HG03571 (cell line): Measurements from ENCODE around the gene SLC7A1.

Source experiments
- ATAC-seq: cut with Tn5 transposase; IDR thresholded peaks from one replicate; pipeline ENCODE4 v1.9.1; 2021; ENCODE audit not compliant: unreplicated experiment

The SLC7A1 gene

DNA sequence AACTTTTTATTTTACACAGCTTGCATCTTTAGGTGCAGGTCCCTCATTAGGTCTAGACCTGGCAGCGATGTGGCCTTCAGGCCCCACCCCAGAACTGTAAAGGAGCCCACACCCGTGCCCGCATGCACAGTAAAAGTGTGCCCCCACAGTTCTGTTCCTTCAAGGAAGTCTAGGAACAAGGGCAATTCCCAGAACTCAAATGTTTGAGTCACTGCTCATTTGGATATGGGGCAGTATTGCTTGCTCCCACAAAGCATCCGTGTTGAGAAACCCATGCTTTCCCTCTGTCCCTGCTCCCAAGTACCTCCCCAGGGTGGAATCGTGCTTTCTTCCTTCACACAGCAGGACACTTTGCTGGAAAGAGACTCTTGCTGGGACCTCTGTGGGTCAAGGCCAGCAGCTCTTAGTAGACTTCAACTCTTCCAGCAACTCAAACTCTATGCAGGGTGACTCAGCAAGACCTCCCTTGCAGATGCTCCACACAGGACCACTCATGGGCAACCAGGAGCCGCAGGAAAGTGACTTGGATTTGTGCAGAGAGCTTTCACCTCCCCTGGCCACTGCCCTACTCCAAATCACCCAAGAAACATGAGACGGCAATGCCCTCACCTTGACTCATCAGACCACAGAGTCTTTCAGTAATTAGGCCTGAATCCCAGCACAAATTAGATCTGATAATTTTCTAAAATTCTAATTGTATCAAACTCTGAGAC is 12.3 kb downstream of the SLC7A1 start:
- ATAC-seq = no peak

DNA sequence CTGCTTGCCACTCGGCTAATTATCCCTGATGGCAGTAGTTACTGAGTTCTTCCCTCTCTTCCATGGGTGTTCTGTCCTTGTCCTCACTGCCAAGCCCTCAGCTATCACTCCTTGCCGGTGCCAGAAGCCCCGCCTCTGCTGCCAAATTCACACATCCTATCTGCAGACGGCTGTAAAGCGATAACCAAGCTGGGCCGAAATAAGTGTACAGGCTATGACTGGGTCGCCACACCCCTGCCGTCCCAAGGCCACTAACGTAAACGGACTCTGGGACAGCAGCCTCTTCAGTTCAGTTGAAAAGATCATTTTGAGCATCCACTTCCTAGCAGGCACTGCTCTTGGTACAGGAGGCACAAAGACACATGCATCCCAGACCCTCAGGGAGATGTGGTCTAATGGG is 13.3 kb downstream of the SLC7A1 start:
- ATAC-seq = no peak

DNA sequence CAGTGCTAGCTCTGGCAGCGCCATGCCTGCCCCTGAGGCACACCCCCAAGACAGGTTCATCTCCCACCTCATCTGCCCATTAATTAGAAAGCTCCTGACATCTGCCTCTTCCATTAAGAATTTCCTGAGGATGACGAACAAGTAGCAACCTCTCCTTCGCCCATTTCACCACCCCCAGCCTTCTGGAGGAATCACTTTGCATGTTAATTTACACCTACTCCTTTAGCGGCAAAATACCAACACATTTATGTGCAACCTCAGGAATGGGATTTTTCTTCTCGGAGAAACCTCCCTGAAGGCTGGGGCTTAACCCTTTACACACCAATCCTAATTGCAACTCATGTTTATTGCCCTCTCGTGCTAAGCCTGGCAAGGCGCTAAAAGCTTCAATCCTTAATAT is 13.8 kb downstream of the SLC7A1 start:
- ATAC-seq = no peak

DNA sequence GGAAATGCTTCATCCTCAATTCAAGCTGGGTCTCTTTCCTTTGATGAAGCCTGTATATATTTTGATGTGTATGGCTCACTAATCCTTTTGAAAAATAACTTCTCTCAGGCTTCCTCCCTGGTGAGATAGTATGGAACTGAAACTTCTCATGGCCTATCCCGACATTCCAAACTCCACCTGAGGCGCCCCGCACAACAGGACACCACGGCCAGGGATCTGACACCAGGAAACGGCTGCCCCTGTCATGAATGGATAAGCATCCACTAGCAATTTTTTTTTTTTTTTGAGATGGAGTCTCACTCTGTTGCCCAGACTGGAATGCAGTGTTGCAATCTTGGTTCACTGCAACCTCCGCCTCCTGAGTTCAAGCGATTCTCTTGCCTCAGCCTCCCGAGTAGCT is 16.4 kb downstream of the SLC7A1 start:
- no peak for ATAC-seq

DNA sequence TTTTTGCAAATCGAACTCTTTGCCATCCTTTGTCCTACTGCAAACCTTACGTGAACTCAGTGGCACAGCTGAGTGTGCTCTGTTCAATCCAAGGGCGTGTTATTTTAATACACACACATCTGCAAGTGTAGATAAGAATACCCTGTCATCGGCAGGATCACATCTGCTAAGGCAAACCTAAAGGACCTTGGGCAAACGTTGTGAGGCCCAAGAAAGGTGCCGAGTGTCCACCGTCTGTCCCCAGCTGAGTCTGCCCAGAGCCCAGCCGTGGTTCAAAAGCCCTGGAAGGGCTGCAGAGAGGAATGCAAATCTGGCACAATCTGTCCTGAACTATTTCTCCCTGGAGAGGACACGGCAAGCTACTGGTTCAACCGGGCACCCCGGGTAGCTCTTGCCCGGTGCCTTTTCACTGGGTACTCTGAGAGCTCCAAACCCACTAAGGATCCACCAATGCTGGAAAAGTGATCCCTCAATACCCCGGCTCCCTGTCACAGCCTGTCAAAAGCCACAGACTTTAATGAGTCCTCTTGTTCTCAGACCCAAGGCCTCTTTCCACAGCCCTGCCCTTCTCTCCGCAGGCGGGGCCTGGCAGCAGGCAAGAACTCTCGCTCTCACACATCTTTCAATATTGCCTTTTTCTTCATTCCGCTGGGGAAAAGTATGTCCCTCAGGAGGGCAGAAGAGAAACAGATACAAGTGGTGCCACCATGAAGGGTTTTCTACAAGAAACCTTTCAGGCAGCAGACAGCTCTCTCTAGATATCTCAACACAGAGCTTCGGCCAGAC is 17.0 kb downstream of the SLC7A1 start:
- ATAC-seq = no peak

DNA sequence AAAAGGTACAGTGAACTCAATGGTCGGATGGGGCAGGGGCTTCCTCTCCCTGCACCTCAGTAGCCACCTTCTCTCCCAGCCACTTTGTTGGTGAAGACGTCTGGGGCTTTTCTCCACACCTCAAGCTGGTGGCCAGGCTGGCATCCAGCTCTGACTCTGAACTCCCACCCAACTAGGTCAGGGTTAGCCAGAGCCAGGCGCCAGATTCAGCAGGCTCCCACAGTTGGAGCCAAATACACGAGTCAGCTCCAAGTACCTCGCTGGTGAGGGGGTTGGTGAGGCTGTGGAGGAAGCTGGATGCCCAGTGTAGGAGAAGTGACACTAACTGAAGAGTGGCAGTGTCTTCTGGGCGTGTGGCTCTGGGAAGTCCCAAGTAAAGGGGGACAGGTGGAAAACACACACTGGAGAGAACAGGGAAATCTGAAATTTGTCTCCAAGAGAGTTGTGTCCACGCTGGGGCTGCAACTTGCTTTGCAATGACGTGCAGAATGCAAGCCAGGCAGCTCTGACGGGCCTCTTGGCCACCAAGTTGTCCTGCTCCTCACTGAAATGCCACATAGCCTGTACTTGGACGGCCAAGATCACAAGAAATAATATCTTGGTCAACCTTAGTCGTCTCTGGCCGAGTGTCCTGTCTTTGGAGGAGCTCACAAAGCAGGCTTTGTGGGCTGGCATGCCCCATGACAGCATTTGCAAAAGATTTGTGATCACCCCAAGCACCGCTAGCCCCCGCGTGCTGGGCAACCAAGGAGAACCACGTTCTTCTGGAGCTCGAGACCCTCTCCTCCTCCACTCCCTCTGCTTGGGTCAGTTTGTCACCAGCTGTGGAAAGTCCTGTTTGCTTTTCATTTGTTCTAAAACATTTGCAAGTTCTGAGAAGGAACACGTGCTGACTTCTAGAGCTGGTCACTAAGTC is 18.1 kb downstream of the SLC7A1 start:
- no peak for ATAC-seq

DNA sequence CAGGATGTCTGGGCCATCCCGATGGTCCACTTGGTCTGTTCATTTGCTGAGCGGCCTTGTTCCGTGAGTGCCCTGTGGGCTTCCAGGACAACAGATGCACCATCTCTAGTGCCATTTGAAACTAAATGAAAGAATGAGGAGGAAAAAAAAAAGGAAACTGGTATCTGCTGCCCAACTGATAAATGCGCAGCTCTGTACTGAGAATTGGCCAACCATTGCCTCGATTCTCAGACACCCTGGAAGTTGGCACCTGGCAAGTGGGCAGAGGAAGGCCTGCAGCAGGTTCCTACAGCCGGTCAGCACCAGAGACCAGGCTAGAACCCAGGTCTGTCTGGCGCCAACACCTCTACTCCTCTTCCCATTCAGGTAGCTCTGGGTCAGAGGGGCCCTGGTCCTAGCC is 18.9 kb downstream of the SLC7A1 start:
- ATAC-seq = no peak

DNA sequence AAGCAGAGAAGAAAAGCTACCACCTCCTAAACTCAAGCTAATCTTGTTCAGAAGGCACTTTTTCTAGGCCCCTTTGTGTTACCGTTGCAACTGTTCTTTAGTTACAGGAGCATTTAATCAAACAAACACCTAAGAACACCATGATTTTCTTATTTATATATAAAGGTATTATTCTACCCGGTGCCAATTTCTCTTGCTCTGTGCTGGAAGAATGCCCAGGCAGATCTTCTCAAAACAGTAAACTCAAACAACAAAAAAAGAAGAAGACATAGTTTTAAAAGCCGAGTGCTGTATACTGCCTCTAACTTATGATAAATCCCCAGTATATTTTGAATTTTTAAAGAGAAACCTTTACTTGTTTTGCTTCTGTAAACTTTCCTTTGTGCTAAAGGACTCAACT is 20.4 kb downstream of the SLC7A1 start:
- ATAC-seq = no peak

DNA sequence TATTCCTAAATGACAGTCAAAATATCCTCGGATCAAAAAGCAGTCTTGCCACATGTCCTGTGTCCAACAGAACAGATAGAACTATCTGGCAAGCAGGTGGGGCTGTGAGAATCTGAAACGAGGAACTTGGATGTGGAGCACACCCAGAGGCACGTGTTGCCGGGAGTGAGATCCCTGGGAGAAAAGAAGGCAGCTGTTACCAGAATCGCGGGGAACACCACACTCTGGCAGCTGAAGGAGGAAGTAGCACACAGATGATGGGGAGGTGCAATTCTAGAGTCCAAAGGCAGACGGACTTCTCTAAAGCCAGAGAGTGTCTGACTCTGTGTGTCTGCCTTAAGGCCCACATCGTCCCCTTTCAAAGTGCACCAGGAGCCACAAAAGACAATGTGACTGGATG is 22.3 kb downstream of the SLC7A1 start:
- ATAC-seq = no peak

DNA sequence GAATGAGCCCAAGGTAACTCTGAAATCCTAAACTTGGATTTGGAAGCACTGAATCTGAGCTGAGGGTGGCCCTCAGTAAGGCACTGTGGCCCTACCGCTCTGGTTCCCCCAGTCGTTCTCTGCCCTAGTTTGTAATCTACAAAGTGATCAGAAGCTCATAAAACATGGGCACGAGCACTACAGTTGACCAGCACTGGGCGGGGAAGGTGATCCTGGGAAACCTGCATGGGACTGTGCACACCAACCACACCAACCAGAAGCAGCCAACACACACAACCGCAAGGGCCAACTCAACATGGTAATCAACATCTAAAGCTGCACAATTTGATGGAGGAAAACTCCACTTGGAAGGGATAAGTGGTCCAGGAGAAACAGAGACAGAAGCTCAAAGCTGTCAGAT is 22.9 kb downstream of the SLC7A1 start:
- ATAC-seq = no peak

DNA sequence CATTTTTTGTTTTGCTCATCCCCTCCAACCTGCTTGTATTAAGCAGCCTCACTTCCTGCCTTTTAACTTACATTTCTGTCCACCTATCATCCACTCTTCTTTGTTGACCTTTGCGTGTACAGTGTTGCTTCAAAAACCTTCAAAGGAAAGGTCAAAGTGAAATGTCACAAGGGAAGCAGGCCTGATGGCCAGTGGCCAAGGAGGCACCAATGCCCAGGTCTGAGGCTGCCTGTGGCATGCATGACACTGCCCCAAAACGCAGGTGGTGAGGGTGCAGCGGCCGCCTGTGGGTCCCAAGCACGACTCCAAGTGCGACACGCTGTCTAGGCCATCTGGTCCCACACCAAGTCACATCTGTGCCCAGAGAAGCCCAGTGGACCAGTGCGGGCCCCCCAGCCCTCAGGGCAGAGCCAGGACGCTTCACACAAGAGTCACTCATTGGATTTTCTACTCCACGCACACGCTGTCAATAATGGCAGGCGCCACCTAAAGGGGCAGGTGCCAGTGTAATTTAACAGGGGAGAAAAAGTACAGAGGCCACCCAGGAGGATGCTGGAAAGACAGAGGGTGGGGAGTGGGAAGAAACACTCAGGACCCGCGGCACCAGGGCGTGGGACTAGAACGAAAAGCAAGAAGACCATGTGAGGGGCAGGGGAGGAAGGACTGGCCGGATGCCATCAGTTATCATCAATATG is 23.5 kb downstream of the SLC7A1 start:
- no peak for ATAC-seq

DNA sequence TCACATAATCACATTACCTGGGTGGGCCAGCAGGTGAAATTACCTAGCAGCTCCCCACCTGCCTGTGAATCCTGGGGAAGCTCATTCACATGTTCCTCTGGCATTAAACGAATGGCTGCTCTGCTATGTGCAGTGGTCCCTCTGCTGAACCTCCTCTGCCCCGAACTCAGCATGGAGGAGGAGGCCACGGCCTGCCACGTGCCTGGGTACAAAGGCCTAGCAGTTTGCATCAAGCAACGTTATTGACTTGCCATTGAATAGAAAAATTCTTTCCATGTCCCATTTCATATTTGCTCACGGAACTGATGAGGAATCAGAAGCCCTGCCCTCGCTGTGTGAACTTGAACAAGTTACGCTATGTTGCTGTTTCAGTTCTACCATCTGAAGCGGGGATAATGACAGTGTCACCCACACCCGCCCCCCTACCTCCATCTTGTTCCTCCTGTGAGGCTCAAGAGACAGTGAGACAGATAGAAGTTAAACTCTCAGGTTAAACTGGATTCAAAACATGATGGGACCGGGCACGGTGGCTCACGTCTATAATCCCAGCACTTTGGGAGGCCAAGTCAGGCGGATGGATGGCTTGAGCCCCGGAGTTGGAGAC is 25.3 kb downstream of the SLC7A1 start:
- no peak for ATAC-seq

DNA sequence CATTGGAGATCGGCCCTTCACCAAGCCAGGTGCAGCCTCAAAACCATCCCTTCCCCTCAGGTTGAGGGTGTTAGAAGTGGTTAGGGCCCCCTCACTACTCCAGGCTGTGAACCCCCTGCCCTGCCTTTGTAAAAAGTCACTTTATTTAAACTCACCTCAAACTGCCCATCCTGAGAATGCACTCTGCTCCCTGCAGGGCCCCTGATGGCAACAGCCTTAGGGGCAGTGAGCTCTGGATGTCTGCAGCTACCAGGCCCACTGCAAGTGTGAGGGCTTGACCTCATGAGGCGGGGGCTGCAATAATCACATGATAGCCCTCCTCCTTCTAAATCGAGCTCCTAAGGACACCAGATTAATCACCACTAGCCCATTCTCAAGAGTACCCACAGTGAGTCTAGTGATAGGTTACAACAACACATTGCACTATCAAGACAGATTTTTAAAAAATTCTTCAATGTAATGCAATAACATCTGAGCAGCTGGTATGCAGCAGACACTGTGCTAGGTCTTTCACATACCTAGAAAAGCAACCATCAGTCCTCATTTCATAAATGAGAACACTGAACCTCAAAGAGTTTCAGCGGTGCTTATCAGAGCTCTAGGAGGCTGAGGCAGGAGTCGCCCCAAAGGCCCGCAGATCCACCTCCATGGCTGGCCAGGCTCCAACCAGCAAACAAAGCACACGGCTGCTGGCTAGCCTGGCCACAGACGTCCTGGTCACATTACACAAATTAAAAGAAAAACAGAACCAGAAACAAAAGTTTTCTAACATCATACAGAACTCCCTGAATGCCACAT is 26.0 kb downstream of the SLC7A1 start:
- no peak for ATAC-seq

DNA sequence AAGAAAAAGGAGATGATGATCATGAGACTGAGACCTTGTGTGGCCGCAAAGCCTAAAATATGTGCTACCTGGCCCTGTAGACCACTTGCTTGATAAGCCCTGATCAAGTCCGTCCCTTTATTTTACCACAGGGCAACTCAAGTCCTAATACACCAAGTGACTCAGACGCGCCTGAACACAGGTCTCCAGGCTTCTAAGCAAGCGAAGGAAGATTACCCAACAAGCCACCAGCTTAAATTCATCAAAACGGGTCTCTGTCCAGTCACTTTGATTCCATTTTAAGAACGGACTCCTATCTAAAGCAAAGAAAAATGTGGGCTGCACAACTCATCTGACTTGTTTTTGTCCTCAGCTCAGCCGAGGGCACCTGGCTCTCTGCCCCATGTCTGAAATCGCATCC is 26.8 kb downstream of the SLC7A1 start:
- ATAC-seq = no peak

DNA sequence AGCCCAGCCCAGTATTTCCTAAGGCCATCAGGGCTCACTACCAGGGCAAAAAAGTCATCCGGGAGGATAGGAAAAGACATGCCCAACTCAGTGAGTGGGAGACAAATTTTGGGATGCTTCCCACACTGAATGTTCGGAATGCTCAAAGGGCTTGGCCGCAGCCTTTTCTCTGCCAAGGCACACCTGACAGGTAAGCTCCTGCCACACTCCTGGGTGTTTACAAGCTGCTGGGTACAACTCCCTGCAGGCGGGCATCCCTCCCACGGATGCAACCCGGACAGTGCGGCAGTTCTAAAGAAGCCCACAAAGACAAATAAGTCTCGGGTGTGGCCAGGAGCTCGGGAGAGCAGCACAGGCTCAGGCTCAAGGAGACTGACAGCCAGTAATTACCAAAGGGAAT is 28.1 kb downstream of the SLC7A1 start:
- ATAC-seq = no peak

DNA sequence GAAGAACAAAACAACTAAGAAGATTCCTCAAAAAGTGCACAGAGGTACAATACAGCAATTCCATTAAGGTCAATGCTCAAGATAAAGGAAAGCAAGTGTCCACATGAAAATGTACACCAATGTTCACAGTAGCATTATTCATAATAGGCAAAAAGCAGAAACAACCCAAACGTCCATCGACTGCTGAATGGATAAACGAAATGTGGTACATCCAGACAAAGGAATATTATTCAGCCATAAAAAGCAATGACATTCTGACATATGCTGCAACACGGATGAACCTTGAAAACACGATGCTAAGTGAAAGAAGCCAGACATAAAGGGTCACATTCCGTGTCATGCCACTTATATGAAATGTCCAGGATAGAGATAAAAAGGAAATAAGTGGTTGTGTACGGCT is 29.3 kb downstream of the SLC7A1 start:
- no peak for ATAC-seq

DNA sequence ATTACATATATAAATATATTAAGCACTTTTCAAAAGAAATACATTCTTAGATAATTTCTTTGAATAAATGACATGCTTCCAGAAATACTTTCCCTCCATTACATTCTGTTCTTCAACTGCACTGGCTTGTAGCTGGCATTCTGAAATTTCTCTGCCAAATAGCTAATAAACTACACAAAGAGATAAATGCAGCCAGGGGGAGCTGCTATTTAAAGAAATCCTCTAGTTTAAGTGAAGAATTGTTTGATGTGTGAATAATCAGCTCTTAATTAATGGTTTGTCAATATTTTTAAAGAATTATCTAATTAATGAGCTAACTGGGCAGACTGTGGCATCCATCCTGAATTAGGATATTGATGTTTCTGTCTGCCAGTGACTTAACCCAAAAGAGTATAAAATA is 30.7 kb downstream of the SLC7A1 start:
- ATAC-seq = no peak

DNA sequence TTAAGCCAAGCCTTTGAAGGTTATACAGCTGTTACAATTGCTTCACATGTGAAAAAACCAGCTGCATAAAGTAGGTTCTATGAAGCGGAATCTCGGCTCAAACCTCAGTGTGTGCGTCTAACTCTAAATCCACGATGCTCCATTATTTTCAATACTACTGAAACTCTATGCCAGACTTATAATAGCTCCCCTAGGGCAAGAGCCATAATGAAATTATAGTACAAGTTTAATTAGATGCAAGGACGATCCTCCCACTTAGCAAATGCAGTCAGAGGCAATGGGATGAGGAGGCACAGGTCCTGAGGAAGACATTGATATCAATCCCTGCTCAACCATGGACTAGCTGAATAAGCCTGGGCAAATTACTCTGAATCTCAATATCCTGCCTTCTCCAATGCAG is 31.1 kb downstream of the SLC7A1 start:
- ATAC-seq = no peak

DNA sequence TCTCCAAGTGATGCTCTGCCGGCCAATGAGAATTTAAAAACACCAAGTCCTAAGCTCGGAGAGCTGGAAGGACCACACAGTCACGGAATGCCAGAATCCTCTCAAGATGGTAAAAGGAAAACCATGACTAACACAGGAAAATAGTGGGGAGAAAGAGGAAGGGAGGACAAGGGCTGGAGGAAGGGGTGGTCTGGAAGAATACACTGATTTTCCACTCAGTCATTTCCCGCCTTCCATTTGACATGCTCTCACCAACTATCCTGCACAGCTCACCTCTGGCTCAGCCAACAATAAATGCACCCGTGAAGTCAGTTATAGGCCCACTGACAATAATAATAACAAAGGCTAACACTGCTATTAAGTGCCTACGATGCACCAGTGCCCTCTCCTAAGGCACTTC is 31.5 kb downstream of the SLC7A1 start:
- ATAC-seq = no peak
